HCT116 (cell line): Measurements from ENCODE around the gene ZMYM4. TPM values are rescaled to one million over a fixed set of nuclear protein-coding genes. Genes with fewer than 3 reads are reported as not detected.

Experiments used
- ATAC-seq: fragments of 200-7000 bp; cut with Tn5 transposase; 2 replicates; pipeline ENCODE4 v1.9.1; 2020; ENCODE audit warnings: mild to moderate bottlenecking, moderate library complexity
- BruUV-seq: library from RNA; stranded (reverse); fragments of 400-500 nt; replicated peaks from 2 replicates; lab custom pipeline; 2021; lab: Mats Ljungman, UMichigan
- CTCF ChIA-PET: fragments of 300-600 bp; sonication (Branson Sonifier 250); formaldehyde crosslinking; loops from one replicate; lab custom pipeline; 2021; ENCODE audit warnings: antibody characterized with exemption; lab: Charles Lee
- POLR2A ChIA-PET: fragments of 300-600, 350-600 bp; sonication (Branson Sonifier 250); formaldehyde crosslinking; loops from one replicate; lab custom pipeline; 2021; ENCODE audit warnings: antibody characterized with exemption; lab: Charles Lee
- RAD21 ChIA-PET, 2 experiments: fragments of 300-600 bp; sonication (Branson Sonifier 250); formaldehyde crosslinking; loops; one replicate each; lab custom pipeline; 2023; ENCODE audit warnings: low total read pairs in 2 of 2; ENCODE audit not compliant: uncharacterized antibody in 2 of 2, unreplicated experiment in 2 of 2, low non-redundant PET in 1 of 2; lab: Charles Lee
- DNase-seq: peaks from one replicate; pipeline ENCODE4 v3.0.0-alpha.2; 2010; ENCODE audit warnings: low read depth, low spot score
- H2AFZ ChIP-seq: fragments of 200-600 bp; shearing (Covaris generic), sonication (generic); 2 replicates; pipeline ENCODE4 v1.6.1; 2017; ENCODE audit warnings: low read depth, mixed run types, mixed read lengths, antibody characterized with exemption, low read length; ENCODE audit not compliant: poor library complexity, severe bottlenecking
- H3K27ac ChIP-seq: 2 replicates; pipeline ENCODE4 v1.5.1; 2012; ENCODE audit warnings: low read depth, low read length
- H3K27me3 ChIP-seq: fragments of 200-600 bp; sonication (generic); 2 replicates; pipeline ENCODE4 v1.6.1; 2016; ENCODE audit warnings: mixed run types, low read length, mixed read lengths; ENCODE audit not compliant: insufficient read depth
- H3K36me3 ChIP-seq, 2 experiments: fragments of 200-500 bp in 1 of 2; fragments of 200-600 bp in 1 of 2; sonication (Bioruptor generic) in 1 of 2; sonication (generic) in 1 of 2; 2 replicates each; pipeline versions ENCODE4 v1.5.1 to v1.6.1; 2014 to 2016; ENCODE audit warnings: low read length in 2 of 2, inconsistent platforms in 1 of 2, mixed read lengths in 1 of 2, mixed run types in 1 of 2; ENCODE audit not compliant: insufficient read depth in 2 of 2, control insufficient read depth in 1 of 2
- H3K4me1 ChIP-seq, 2 experiments: fragments of 200-600 bp in 1 of 2; sonication (generic) in 1 of 2; 2 replicates each; pipeline versions ENCODE4 v1.5.1 to v1.6.1; 2012 to 2017; ENCODE audit warnings: low read length in 2 of 2, inconsistent platforms in 1 of 2, mild to moderate bottlenecking in 1 of 2, mixed read lengths in 1 of 2, mixed run types in 1 of 2, moderate library complexity in 1 of 2; ENCODE audit not compliant: insufficient read depth in 2 of 2, control insufficient read depth in 1 of 2
- H3K4me2 ChIP-seq: fragments of 200-600 bp; sonication (generic); 2 replicates; pipeline ENCODE4 v1.6.1; 2017; ENCODE audit warnings: mixed run types, low read length, mixed read lengths
- H3K4me3 ChIP-seq, 2 experiments: fragments of 200-600 bp in 1 of 2; sonication (generic) in 1 of 2; replicated peaks in 1 of 2; 2 replicates each; pipeline ENCODE4 v1.5.1; 2011 to 2016; ENCODE audit warnings: low read length in 2 of 2, control low read depth in 1 of 2, low read depth in 1 of 2, mild to moderate bottlenecking in 1 of 2, mixed read lengths in 1 of 2, mixed run types in 1 of 2
- H3K79me2 ChIP-seq: fragments of 200-600 bp; sonication (generic); 2 replicates; pipeline ENCODE4 v1.6.1; 2017; ENCODE audit warnings: mild to moderate bottlenecking, mixed run types, low read length, moderate library complexity, mixed read lengths; ENCODE audit not compliant: insufficient read depth
- H3K9ac ChIP-seq: fragments of 200-600 bp; sonication (generic); 2 replicates; pipeline ENCODE4 v1.6.1; 2016; ENCODE audit warnings: low read length, mixed read lengths
- H3K9me2 ChIP-seq: fragments of 200-600 bp; sonication (generic), shearing (Covaris generic); 2 replicates; pipeline ENCODE4 v1.6.1; 2017; ENCODE audit warnings: mixed run types, mild to moderate bottlenecking, moderate library complexity; ENCODE audit not compliant: insufficient read depth
- H3K9me3 ChIP-seq, 2 experiments: fragments of 200-500 bp in 1 of 2; fragments of 200-600 bp in 1 of 2; sonication (Bioruptor generic) in 1 of 2; sonication (generic) in 1 of 2; 2 replicates each; pipeline ENCODE4 v1.6.1; 2014 to 2017; ENCODE audit warnings: low read length in 2 of 2, mixed read lengths in 2 of 2, inconsistent platforms in 1 of 2, low read depth in 1 of 2, mild to moderate bottlenecking in 1 of 2, mixed run types in 1 of 2, moderate library complexity in 1 of 2; ENCODE audit not compliant: control insufficient read depth in 1 of 2, insufficient read depth in 1 of 2
- H4K20me1 ChIP-seq: fragments of 200-600 bp; sonication (generic), shearing (Covaris generic); 2 replicates; pipeline ENCODE4 v1.6.1; 2017; ENCODE audit warnings: mixed run types, mild to moderate bottlenecking, moderate library complexity; ENCODE audit not compliant: insufficient read depth
- CBX3 ChIP-seq: IDR thresholded peaks from 2 replicates; pipeline ENCODE4 v1.6.1; 2012; ENCODE audit warnings: low read depth
- CEBPB ChIP-seq: IDR thresholded peaks from 2 replicates; pipeline ENCODE4 v1.6.1; 2012; ENCODE audit warnings: low read depth
- ELF1 ChIP-seq: IDR thresholded peaks from 2 replicates; pipeline ENCODE4 v1.6.1; 2012; ENCODE audit warnings: low read depth, borderline replicate concordance
- EZH2 ChIP-seq: fragments of 200-600 bp; sonication (generic); IDR thresholded peaks from 2 replicates; pipeline ENCODE4 v1.6.1; 2017; ENCODE audit warnings: antibody characterized with exemption, mixed run types
- JUND ChIP-seq: IDR thresholded peaks from 2 replicates; pipeline ENCODE4 v1.6.1; 2012
- POLR2A ChIP-seq: IDR thresholded peaks from 2 replicates; pipeline ENCODE4 v1.7.0; 2011; ENCODE audit warnings: borderline replicate concordance; ENCODE audit not compliant: insufficient read depth, insufficient read length; ENCODE audit errors: extremely low read depth
- RAD21 ChIP-seq: IDR thresholded peaks from 2 replicates; pipeline ENCODE4 v1.6.1; 2012; ENCODE audit warnings: low read depth, mild to moderate bottlenecking
- SP1 ChIP-seq: IDR thresholded peaks from 2 replicates; pipeline ENCODE4 v1.6.1; 2012; ENCODE audit warnings: low read depth
- SRF ChIP-seq: IDR thresholded peaks from 2 replicates; pipeline ENCODE4 v1.6.1; 2012; ENCODE audit warnings: low read depth
- YY1 ChIP-seq: IDR thresholded peaks from 2 replicates; pipeline ENCODE4 v1.6.1; 2011; ENCODE audit warnings: low read length, low read depth, moderate library complexity, mild to moderate bottlenecking; ENCODE audit not compliant: insufficient replicate concordance; ENCODE audit errors: extremely low read depth
- ZFX ChIP-seq: fragments of 450-650 bp; IDR thresholded peaks from 2 replicates; pipeline ENCODE4 v1.6.1; 2017
- intact Hi-C: fragments of 100-400 bp; cut with micrococcal nuclease; formaldehyde crosslinking; loops from 2 replicates; pipeline ENCODE4 v1.10.0; 2022
- total RNA-seq: library from RNA; stranded (reverse); gene quantifications from one replicate; pipeline ENCODE4 v1.2.1, GENCODE V29; 2021; ENCODE audit not compliant: unreplicated experiment
- TF ChIP-seq, protein P1 (sequence below), 3 experiments: fragments of 200-600 bp in 1 of 3; sonication (generic) in 1 of 3; IDR thresholded peaks in 2 of 3; conservative IDR thresholded peaks in 1 of 3; 2 replicates each; pipeline ENCODE4 v1.5.1; 2012 to 2017; ENCODE audit warnings: low read depth in 2 of 3, low read length in 2 of 3, antibody characterized with exemption in 1 of 3, borderline replicate concordance in 1 of 3, control low read depth in 1 of 3, mild to moderate bottlenecking in 1 of 3, mixed read lengths in 1 of 3, mixed run types in 1 of 3, moderate library complexity in 1 of 3; ENCODE audit not compliant: insufficient read depth in 1 of 3
- TF ChIP-seq, protein P2 (sequence below): IDR thresholded peaks from 2 replicates; pipeline ENCODE4 v1.6.1; 2012

ZMYM4 gene
- total RNA-seq, 1 experiment from 2014 or later, result 58.0 TPM

DNA sequence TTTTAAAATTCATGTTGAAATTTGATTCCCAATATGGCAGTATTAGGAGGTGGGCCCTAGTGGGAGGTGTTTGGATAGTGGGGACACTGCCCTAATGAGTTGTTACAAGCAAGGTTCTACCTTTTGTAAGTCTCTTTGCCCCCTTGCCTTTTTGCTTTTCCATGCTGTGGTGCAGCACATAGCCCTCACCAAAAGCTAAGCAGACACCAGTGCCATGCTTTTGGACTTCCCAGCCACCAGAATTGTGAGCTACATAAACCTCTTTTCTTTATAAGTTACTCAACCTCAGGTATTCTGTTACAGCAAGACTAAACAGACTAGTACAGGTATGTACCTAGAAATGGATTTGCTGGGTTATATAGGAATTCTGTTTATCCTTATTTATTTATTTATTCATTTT, 13.7 kb downstream of the ZMYM4 start:
- no peaks in the 10 kb centered on the region for H4K20me1 ChIP-seq
- no peak overlapping the region for H3K4me3 ChIP-seq
- peak; percentile 23; the same call in 1 of the 2 replicates for TF ChIP-seq CBX3
- TF ChIP-seq POLR2A, result no peak
- H3K4me1 ChIP-seq, result peaks cover 3 to 12% of the 10 kb centered on the region in 2 experiments; a peak in 3 of 4 replicates
- intact Hi-C loops, result no loop called here
- no peaks in the 10 kb centered on the region for H3K27me3 ChIP-seq
- ChIA-PET RAD21 (no interaction called here), POLR2A (no interaction called here), CTCF (no interaction called here)
- ATAC-seq (no peak), DNase-seq (no peak)
- no peak overlapping the region for H2AFZ ChIP-seq
- H3K9me3 ChIP-seq, result 0 out of 4 replicates have a peak, but pooled peaks cover 0 to 2% of the 10 kb centered on the region in 2 experiments
- peaks cover 79% of the 10 kb centered on the region for H3K79me2 ChIP-seq
- H3K9me2 ChIP-seq, result no peaks in the 10 kb centered on the region
- no peaks in the 10 kb centered on the region for H3K36me3 ChIP-seq
- H3K27ac ChIP-seq, result no peak overlapping the region
- no peak overlapping the region for H3K9ac ChIP-seq
- BruUV-seq, result no TSS peak
- no peak overlapping the region for H3K4me2 ChIP-seq

DNA sequence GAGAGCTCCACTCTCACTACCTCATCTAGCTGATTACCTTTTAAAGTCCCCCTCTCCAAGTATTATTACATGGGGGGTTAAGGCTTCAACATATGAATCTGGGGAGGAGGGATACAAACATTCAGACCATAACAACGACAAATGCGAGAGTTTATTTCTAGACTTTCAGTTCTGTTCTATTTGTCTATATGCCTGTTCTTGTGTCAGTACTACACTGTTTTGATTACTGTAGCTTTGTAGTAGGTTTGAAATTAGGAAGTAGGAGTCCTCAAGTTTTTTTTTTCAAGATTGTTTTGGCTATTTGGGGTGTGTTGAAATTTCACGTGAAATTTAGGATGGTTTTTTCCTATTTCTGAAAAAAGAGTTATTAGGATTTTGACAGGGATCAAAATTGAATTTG, 16.3 kb downstream of the ZMYM4 start:
- intact Hi-C loops, result no loop called here
- no TSS peak for BruUV-seq

More for the DNA sequence above, 16.3 kb downstream of the ZMYM4 start:
- Histone ChIP-seq H3K9me2 (no peaks in the 10 kb centered on the region), H2AFZ (no peak overlapping the region), H3K4me1 (peaks cover 28 to 36% of the 10 kb centered on the region in 2 experiments), H4K20me1 (peaks cover 4% of the 10 kb centered on the region; the same call in 1 of the 2 replicates), H3K4me2 (no peak overlapping the region), H3K27me3 (no peaks in the 10 kb centered on the region), H3K9ac (no peak overlapping the region), H3K79me2 (peaks cover 67% of the 10 kb centered on the region), H3K27ac (no peak overlapping the region), H3K36me3 (no peaks in the 10 kb centered on the region), H3K9me3 (0 out of 4 replicates have a peak, but pooled peaks cover 0 to 2% of the 10 kb centered on the region in 2 experiments), H3K4me3 (no peak overlapping the region)
- no peak for DNase-seq
- TF ChIP-seq, protein P1, sequence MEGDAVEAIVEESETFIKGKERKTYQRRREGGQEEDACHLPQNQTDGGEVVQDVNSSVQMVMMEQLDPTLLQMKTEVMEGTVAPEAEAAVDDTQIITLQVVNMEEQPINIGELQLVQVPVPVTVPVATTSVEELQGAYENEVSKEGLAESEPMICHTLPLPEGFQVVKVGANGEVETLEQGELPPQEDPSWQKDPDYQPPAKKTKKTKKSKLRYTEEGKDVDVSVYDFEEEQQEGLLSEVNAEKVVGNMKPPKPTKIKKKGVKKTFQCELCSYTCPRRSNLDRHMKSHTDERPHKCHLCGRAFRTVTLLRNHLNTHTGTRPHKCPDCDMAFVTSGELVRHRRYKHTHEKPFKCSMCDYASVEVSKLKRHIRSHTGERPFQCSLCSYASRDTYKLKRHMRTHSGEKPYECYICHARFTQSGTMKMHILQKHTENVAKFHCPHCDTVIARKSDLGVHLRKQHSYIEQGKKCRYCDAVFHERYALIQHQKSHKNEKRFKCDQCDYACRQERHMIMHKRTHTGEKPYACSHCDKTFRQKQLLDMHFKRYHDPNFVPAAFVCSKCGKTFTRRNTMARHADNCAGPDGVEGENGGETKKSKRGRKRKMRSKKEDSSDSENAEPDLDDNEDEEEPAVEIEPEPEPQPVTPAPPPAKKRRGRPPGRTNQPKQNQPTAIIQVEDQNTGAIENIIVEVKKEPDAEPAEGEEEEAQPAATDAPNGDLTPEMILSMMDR (IDR thresholded peaks at IDR 0.05 in 2 of 3, conservative IDR thresholded peaks at IDR 0.05 in 1 of 3; ENCODE audit: borderline replicate concordance in 1 of 3, insufficient read depth in 1 of 3, low read depth in 2 of 3, low read length in 2 of 3), result no peak
- no peak for TF ChIP-seq ELF1
- no peak for TF ChIP-seq YY1
- TF ChIP-seq SP1, result no peak
- TF ChIP-seq, protein P2, sequence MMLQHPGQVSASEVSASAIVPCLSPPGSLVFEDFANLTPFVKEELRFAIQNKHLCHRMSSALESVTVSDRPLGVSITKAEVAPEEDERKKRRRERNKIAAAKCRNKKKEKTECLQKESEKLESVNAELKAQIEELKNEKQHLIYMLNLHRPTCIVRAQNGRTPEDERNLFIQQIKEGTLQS, result no peak
- no peak for TF ChIP-seq EZH2
- no peak for TF ChIP-seq JUND
- no peak for TF ChIP-seq CEBPB
- no peak for TF ChIP-seq POLR2A
- no peak for TF ChIP-seq CBX3
- no peak for TF ChIP-seq RAD21
- no peak for TF ChIP-seq SRF
- TF ChIP-seq ZFX, result no peak
- CTCF ChIA-PET, result no interaction called here
- POLR2A ChIA-PET, result no interaction called here
- ATAC-seq, result no peak
- RAD21 ChIA-PET, result no interaction called here
